A673 (cell line): Measurements from ENCODE around the gene AR. TPM values are rescaled to one million over a fixed set of nuclear protein-coding genes. Genes with fewer than 3 reads are reported as not detected.

Experiments
- BruUV-seq: library from RNA; stranded (reverse); fragments of 400-500 nt; replicated peaks from 2 replicates; lab custom pipeline; 2021; lab: Mats Ljungman, UMichigan
- CTCF ChIA-PET: fragments of 300-600 bp; sonication (Branson Sonifier 250); formaldehyde crosslinking; loops from one replicate; lab custom pipeline; 2022; ENCODE audit warnings: antibody characterized with exemption; lab: Charles Lee
- POLR2A ChIA-PET: fragments of 300-600 bp; sonication (Branson Sonifier 250); formaldehyde crosslinking; loops from one replicate; lab custom pipeline; 2022; ENCODE audit warnings: antibody characterized with exemption; ENCODE audit not compliant: low non-redundant PET; lab: Charles Lee
- DNase-seq: peaks from one replicate; pipeline ENCODE4 v3.0.0-alpha.2; 2015; ENCODE audit warnings: low spot score
- H3K27ac ChIP-seq: fragments of 200-600 bp; sonication (generic); 2 replicates; pipeline ENCODE4 v1.5.1; 2016; ENCODE audit warnings: mixed run types, low read depth, mild to moderate bottlenecking, mixed read lengths, antibody characterized with exemption, low read length; ENCODE audit not compliant: poor library complexity, severe bottlenecking
- H3K27me3 ChIP-seq: fragments of 200-600 bp; sonication (generic); replicated peaks from 2 replicates; pipeline ENCODE4 v1.6.1; 2017; ENCODE audit warnings: mixed run types, low read depth, mild to moderate bottlenecking, mixed read lengths, antibody characterized with exemption, low read length; ENCODE audit not compliant: insufficient read depth, poor library complexity
- H3K36me3 ChIP-seq: fragments of 200-600 bp; sonication (generic); 2 replicates; pipeline ENCODE4 v1.6.1; 2016; ENCODE audit warnings: mixed run types, mild to moderate bottlenecking, mixed read lengths, antibody characterized with exemption, low read length; ENCODE audit not compliant: insufficient read depth, poor library complexity, severe bottlenecking
- H3K4me1 ChIP-seq: fragments of 200-600 bp; sonication (generic); 2 replicates; pipeline ENCODE4 v1.6.1; 2017; ENCODE audit warnings: mixed run types, mild to moderate bottlenecking, mixed read lengths, antibody characterized with exemption, low read length; ENCODE audit not compliant: insufficient read depth, poor library complexity, severe bottlenecking
- H3K4me3 ChIP-seq: fragments of 200-600 bp; sonication (generic); 2 replicates; pipeline ENCODE4 v1.5.1; 2016; ENCODE audit warnings: low read depth, mixed run types, mild to moderate bottlenecking, mixed read lengths, low read length; ENCODE audit not compliant: poor library complexity, severe bottlenecking
- H3K9me3 ChIP-seq: fragments of 200-600 bp; sonication (generic); 2 replicates; pipeline ENCODE4 v1.6.1; 2016; ENCODE audit warnings: mixed run types, low read depth, mild to moderate bottlenecking, mixed read lengths, antibody characterized with exemption, low read length; ENCODE audit not compliant: poor library complexity, severe bottlenecking
- CTCF ChIP-seq: fragments of 300-800, 200-600 bp; sonication (generic); conservative IDR thresholded peaks from 2 replicates; pipeline ENCODE4 v1.5.1; 2017; ENCODE audit warnings: low read depth, mild to moderate bottlenecking, antibody characterized with exemption, low read length, moderate library complexity, mixed read lengths
- EZH2 ChIP-seq: fragments of 200-600 bp; sonication (generic); IDR thresholded peaks from 2 replicates; pipeline ENCODE4 v1.6.1; 2017; ENCODE audit warnings: borderline replicate concordance, low read depth, mild to moderate bottlenecking, mixed read lengths, antibody characterized with exemption, low read length; ENCODE audit not compliant: poor library complexity, severe bottlenecking
- intact Hi-C: fragments of 100-400 bp; cut with micrococcal nuclease; formaldehyde crosslinking; loops from one replicate; pipeline ENCODE4 v1.10.0; 2022; ENCODE audit not compliant: unreplicated experiment
- total RNA-seq: library from RNA; stranded (reverse); gene quantifications from 2 replicates; pipeline ENCODE4 v1.2.3, GENCODE V29; 2021

Gene AR
- total RNA-seq, 1 experiment from 2014 or later, result 0.11 TPM

GRCh38 chrX:67613996-67614395 is 70.2 kb downstream of the AR start:
- intact Hi-C loops, result no loop called here
- no peak overlapping the region for H3K4me3 ChIP-seq
- H3K36me3 ChIP-seq, result no peaks in the 10 kb centered on the region
- TF ChIP-seq EZH2, result no peak
- no peak for TF ChIP-seq CTCF
- H3K27ac ChIP-seq, result no peak overlapping the region
- H3K4me1 ChIP-seq, result no peaks in the 10 kb centered on the region
- no TSS peak for BruUV-seq
- H3K27me3 ChIP-seq, result no peaks in the 10 kb centered on the region
- DNase-seq, result no peak
- CTCF ChIA-PET, result no interaction called here
- H3K9me3 ChIP-seq, result peaks cover 7% of the 10 kb centered on the region
- POLR2A ChIA-PET, result no interaction called here

- no peaks in the 10 kb centered on the region for H3K4me1 ChIP-seq
These were observed 70.6 kb downstream of the AR start for GRCh38 chrX:67614423-67614822.

GRCh38 chrX:67619253-67619652 is 75.4 kb downstream of the AR start:
- Histone ChIP-seq H3K9me3 (peaks cover 9% of the 10 kb centered on the region), H3K27ac (no peak overlapping the region), H3K4me3 (no peak overlapping the region), H3K4me1 (no peaks in the 10 kb centered on the region), H3K36me3 (no peaks in the 10 kb centered on the region), H3K27me3 (no peaks in the 10 kb centered on the region)
- POLR2A ChIA-PET, result no interaction called here
- no peak for DNase-seq
- TF ChIP-seq CTCF, result no peak
- TF ChIP-seq EZH2, result no peak
- intact Hi-C loops, result no loop called here
- no TSS peak for BruUV-seq
- CTCF ChIA-PET, result no interaction called here

More at GRCh38 chrX:67614423-67614822, 70.6 kb downstream of the AR start:
- no TSS peak for BruUV-seq
- Histone ChIP-seq H3K27ac (no peak overlapping the region), H3K27me3 (no peaks in the 10 kb centered on the region), H3K36me3 (no peaks in the 10 kb centered on the region), H3K9me3 (peaks cover 7% of the 10 kb centered on the region), H3K4me3 (no peak overlapping the region)
- ChIA-PET CTCF (no interaction called here), POLR2A (no interaction called here)
- TF ChIP-seq CTCF (no peak), EZH2 (no peak)
- intact Hi-C loops, result no loop called here
- DNase-seq, result no peak
